HFFc6 (cell line): ENCODE data around the gene CDH18. TPM values are rescaled to one million over a fixed set of nuclear protein-coding genes. Genes with fewer than 3 reads are reported as not detected.

Experiments
- DNase-seq: peaks from one replicate; pipeline ENCODE4 v3.0.0-alpha.2; 2018
- H3K27ac Mint-ChIP-seq: 2 replicates; pipeline ENCODE4 v1.8.0; 2020; ENCODE audit warnings: mild to moderate bottlenecking, mixed read lengths
- H3K27me3 Mint-ChIP-seq: 2 replicates; pipeline ENCODE4 v1.8.0; 2021; ENCODE audit warnings: mild to moderate bottlenecking, moderate library complexity, mixed read lengths; ENCODE audit not compliant: insufficient read depth
- H3K36me3 Mint-ChIP-seq: 2 replicates; pipeline ENCODE4 v1.8.0; 2021; ENCODE audit warnings: low read depth, mixed read lengths
- H3K4me1 Mint-ChIP-seq: 2 replicates; pipeline ENCODE4 v1.8.0; 2020; ENCODE audit warnings: low read depth, mixed read lengths
- H3K4me3 Mint-ChIP-seq: 2 replicates; pipeline ENCODE4 v1.8.0; 2020; ENCODE audit warnings: mild to moderate bottlenecking, moderate library complexity, mixed read lengths
- H3K9me3 Mint-ChIP-seq: 2 replicates; pipeline ENCODE4 v1.8.0; 2020; ENCODE audit warnings: mild to moderate bottlenecking, mixed read lengths
- CTCF ChIP-seq: fragments of 200-600 bp; sonication (generic); IDR thresholded peaks from 2 replicates; pipeline ENCODE4 v1.5.0; 2021; ENCODE audit warnings: antibody characterized with exemption, mild to moderate bottlenecking
- total RNA-seq, 6 experiments: library from RNA; stranded (reverse); fragmentation: NEBNext Ultra II Directional; extraction: Animal tissue kit (Norgen Biotek cat#: 25700); gene quantifications; 2 replicates in 1 of 6; 3 replicates in 5 of 6; pipeline ENCODE4 v1.2.3, GENCODE V29; 2021

Gene CDH18
- total RNA-seq, 6 experiments from 2014 or later, result 0.38 to 0.72 (median 0.58) TPM; not detected in 1

DNA sequence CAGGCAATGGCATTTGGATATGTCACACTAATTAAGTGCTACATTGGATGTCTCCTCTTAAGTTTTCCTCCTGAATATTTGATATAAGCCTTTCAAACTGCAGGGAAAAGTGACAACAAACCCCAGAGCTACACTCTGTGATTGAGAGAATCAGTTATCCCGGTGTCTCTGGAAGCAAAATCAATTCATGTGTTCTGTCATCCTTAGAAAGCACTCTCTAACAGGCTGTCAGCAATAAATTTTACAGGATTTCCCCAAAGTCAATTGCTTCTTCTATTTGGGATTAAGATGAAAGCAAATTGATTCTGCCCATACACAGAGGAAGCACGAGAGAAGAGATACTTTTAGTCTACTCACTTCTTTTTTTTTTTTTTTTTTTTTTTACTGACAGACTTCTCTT, 332.4 kb downstream of the CDH18 start:
- Mint-ChIP-seq H3K4me1 (no peaks in the 10 kb centered on the region), H3K27me3 (no peaks in the 10 kb centered on the region), H3K27ac (no peak overlapping the region), H3K36me3 (no peaks in the 10 kb centered on the region), H3K4me3 (no peak overlapping the region), H3K9me3 (peaks cover under 1% of the 10 kb centered on the region)
- no peak for TF ChIP-seq CTCF
- no peak for DNase-seq

DNA sequence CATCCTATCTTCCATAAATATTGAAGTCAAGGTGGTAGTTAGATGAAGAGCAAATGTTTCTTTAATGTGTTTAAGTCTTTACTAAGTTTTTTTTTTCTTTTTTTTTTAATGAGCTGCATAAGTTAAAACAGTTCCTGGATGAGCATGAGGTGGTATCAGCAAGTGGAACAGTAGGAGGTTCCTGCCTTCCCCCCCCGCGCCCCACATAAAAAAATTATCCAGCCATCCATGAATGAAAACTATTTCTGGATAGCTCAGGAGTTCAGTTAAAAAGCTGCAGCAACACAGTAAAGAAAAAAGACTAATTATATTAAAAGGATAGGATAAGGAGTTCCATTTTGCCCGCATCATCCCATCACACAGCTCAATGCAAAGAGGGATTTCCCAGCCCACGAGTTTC, 349.5 kb downstream of the CDH18 start:
- H3K4me1 Mint-ChIP-seq, result no peaks in the 10 kb centered on the region
- no peak for DNase-seq
- H3K4me3 Mint-ChIP-seq, result no peak overlapping the region
- no peaks in the 10 kb centered on the region for H3K36me3 Mint-ChIP-seq
- H3K27me3 Mint-ChIP-seq, result peaks cover 2% of the 10 kb centered on the region; the same call in 1 of the 2 replicates
- H3K9me3 Mint-ChIP-seq, result peaks cover 7% of the 10 kb centered on the region; the same call in 1 of the 2 replicates
- no peak for TF ChIP-seq CTCF
- H3K27ac Mint-ChIP-seq, result no peak overlapping the region

GRCh38 chr5:19630876-19631275, 357.1 kb downstream of the CDH18 start:
- Mint-ChIP-seq H3K27me3 (no peaks in the 10 kb centered on the region), H3K9me3 (peaks cover 6% of the 10 kb centered on the region), H3K36me3 (no peaks in the 10 kb centered on the region), H3K27ac (no peak overlapping the region), H3K4me1 (no peaks in the 10 kb centered on the region), H3K4me3 (no peak overlapping the region)
- no peak for TF ChIP-seq CTCF
- no peak for DNase-seq

- no peak for TF ChIP-seq CTCF
- no peak overlapping the region for H3K27ac Mint-ChIP-seq
- no peaks in the 10 kb centered on the region for H3K4me1 Mint-ChIP-seq
- H3K27me3 Mint-ChIP-seq, result no peaks in the 10 kb centered on the region
- H3K36me3 Mint-ChIP-seq, result no peaks in the 10 kb centered on the region
- peaks cover 13% of the 10 kb centered on the region for H3K9me3 Mint-ChIP-seq
- no peak for DNase-seq
- H3K4me3 Mint-ChIP-seq, result no peak overlapping the region
These were observed 361.8 kb downstream of the CDH18 start for GRCh38 chr5:19626211-19626610.

DNA sequence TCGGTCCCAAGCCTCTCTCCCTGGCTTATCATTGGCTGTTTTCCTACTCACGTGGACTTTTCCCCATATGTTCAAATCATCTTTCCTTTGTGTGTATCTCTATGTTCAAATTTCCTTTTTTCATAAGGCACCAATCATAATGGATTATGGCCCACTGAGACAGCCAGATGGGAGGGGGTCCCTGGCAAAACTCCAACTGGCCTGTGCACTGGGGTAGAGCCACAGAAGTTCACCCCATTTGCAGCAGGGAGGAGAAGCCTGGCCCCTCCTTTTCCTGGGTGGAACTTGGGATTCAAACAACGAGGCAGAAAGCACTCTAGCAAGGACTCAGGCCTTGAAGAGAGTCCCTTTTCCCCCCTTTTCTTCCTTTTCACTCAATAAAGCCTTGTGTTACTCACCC, 362.4 kb downstream of the CDH18 start:
- no peaks in the 10 kb centered on the region for H3K4me1 Mint-ChIP-seq
- DNase-seq, result no peak
- H3K27me3 Mint-ChIP-seq, result no peaks in the 10 kb centered on the region
- H3K4me3 Mint-ChIP-seq, result no peak overlapping the region
- no peak overlapping the region for H3K27ac Mint-ChIP-seq
- H3K9me3 Mint-ChIP-seq, result peaks cover 13% of the 10 kb centered on the region
- H3K36me3 Mint-ChIP-seq, result no peaks in the 10 kb centered on the region
- no peak for TF ChIP-seq CTCF

DNA sequence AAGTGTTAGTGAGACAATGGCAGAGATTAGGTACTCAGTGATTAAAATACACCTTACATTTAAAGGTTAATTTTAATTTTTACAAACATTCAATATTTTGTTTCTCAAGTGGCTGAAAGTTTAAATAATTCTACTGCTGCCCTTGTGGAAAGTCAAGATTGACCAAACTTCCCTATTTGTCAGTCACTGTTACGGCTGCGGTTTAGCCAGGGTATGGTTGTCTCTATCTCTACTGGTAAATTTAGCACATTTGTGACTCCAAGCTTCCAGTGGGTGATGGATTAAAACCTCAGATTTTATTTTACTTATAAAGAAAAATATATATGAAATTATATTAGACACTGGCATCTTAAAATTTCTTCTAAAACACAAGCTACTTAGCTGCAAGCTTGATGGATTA, 368.4 kb downstream of the CDH18 start:
- Mint-ChIP-seq H3K27me3 (no peaks in the 10 kb centered on the region), H3K4me3 (no peak overlapping the region), H3K27ac (no peak overlapping the region), H3K4me1 (no peaks in the 10 kb centered on the region), H3K9me3 (peaks cover 5% of the 10 kb centered on the region), H3K36me3 (no peaks in the 10 kb centered on the region)
- TF ChIP-seq CTCF, result no peak
- no peak for DNase-seq
